Stimulated activated CD4-positive, alpha-beta T cell treated with anti-CD3 and anti-CD28 coated beads, TNF-alpha, amount 100 ng/mL, for 4 hours (primary cell): Measurements from ENCODE around the gene GALNTL6.

Source experiments
- DNase-seq, 3 experiments: peaks; one replicate each; pipeline ENCODE4 v3.0.0-alpha.2; 2020; ENCODE audit warnings: low read depth in 3 of 3

Gene GALNTL6

GRCh38 chr4:172982151-172982590 is 1169.0 kb downstream of the GALNTL6 start:
- no peak for DNase-seq

GRCh38 chr4:172983014-172983413 is 1169.8 kb downstream of the GALNTL6 start:
- no peak for DNase-seq

- DNase-seq: no peak
Measured at GRCh38 chr4:172983631-172984030, 1170.4 kb downstream of the GALNTL6 start.

GRCh38 chr4:172985552-172985951 is 1172.3 kb downstream of the GALNTL6 start:
- DNase-seq: no peak

GRCh38 chr4:172986114-172986513 is 1172.9 kb downstream of the GALNTL6 start:
- DNase-seq: no peak

- DNase-seq: no peak
Measured at GRCh38 chr4:172989984-172990820, 1177.0 kb downstream of the GALNTL6 start.

- DNase-seq: no peak
Measured at GRCh38 chr4:172992648-172993378, 1179.6 kb downstream of the GALNTL6 start.

GRCh38 chr4:172995161-172995560 is 1182.0 kb downstream of the GALNTL6 start:
- no peak for DNase-seq

- no peak for DNase-seq
Measured at GRCh38 chr4:172995704-172996103, 1182.5 kb downstream of the GALNTL6 start.

- DNase-seq: no peak
Measured at GRCh38 chr4:172996571-172997216, 1183.5 kb downstream of the GALNTL6 start.

- DNase-seq: no peak
Measured at GRCh38 chr4:172997217-172997609, 1184.0 kb downstream of the GALNTL6 start.

- no peak for DNase-seq
Measured at GRCh38 chr4:172997856-172998255, 1184.7 kb downstream of the GALNTL6 start.

- DNase-seq: no peak
Measured at GRCh38 chr4:172998527-172999469, 1185.6 kb downstream of the GALNTL6 start.

GRCh38 chr4:173001571-173001970 is 1188.4 kb downstream of the GALNTL6 start:
- no peak for DNase-seq

GRCh38 chr4:173002830-173003561 is 1189.8 kb downstream of the GALNTL6 start:
- no peak for DNase-seq

- no peak for DNase-seq
Measured at GRCh38 chr4:173005912-173006633, 1192.9 kb downstream of the GALNTL6 start.

- no peak for DNase-seq
Measured at GRCh38 chr4:173008436-173008835, 1195.2 kb downstream of the GALNTL6 start.

GRCh38 chr4:173009129-173009823 is 1196.1 kb downstream of the GALNTL6 start:
- no peak for DNase-seq

- DNase-seq: no peak
Measured at GRCh38 chr4:173012608-173013007, 1199.4 kb downstream of the GALNTL6 start.
